ENCODE measurements around the gene CALML5. TPM values are rescaled to one million over a fixed set of nuclear protein-coding genes. Genes with fewer than 3 reads are reported as not detected.

Gene CALML5
- total and polyA plus RNA-seq, 9 of the 15 experiments (the other 6 are each of a cell fraction or from before 2014, with no cell fraction given), result not detected

- TF ChIP-seq MGA (IDR thresholded peaks at IDR 0.05), result peak; percentile 64
- TF ChIP-seq EP400 (IDR thresholded peaks at IDR 0.05), result no peak
- no peak for TF ChIP-seq SMARCE1 (IDR thresholded peaks at IDR 0.05)
- TF ChIP-seq NR2C1 (IDR thresholded peaks at IDR 0.05), result no peak
- no peak for TF ChIP-seq NR2C1 (tag; IDR thresholded peaks at IDR 0.05)
- TF ChIP-seq SUPT5H (IDR thresholded peaks at IDR 0.05), result no peak
- no peak for TF ChIP-seq MCM2 (IDR thresholded peaks at IDR 0.05; ENCODE audit: low read depth)
- TF ChIP-seq ARNT (IDR thresholded peaks at IDR 0.05), result no peak
- TF ChIP-seq ZNF197 (CRISPR knock-in tag; IDR thresholded peaks at IDR 0.05; ENCODE audit: low read depth), result no peak
- TF ChIP-seq THAP12 (CRISPR knock-in tag; IDR thresholded peaks at IDR 0.05), result no peak
- no peak for TF ChIP-seq MCM5 (IDR thresholded peaks at IDR 0.05; ENCODE audit: low read depth)
- peak; percentile 29; the same call in 1 of the 2 replicates for TF ChIP-seq RAD51 (IDR thresholded peaks at IDR 0.05; ENCODE audit: borderline replicate concordance, low read depth)
- no peak for TF ChIP-seq CREB3 (tag; conservative IDR thresholded peaks at IDR 0.05; ENCODE audit: low read depth)
- TF ChIP-seq ZNF347 (CRISPR knock-in tag; IDR thresholded peaks at IDR 0.05; ENCODE audit: low read depth), result no peak
- no peak for TF ChIP-seq FUS (optimal IDR thresholded peaks at IDR 0.05; ENCODE audit: low read depth, low read length)
These were observed 39.7 kb upstream of the CALML5 start (continued) for GRCh38 chr10:5538892-5539651.
